HL-60 (cell line): ENCODE data around the gene ATP1A4.

Experiments used
- DNase-seq, 2 experiments: peaks; one replicate each; pipeline ENCODE4 v3.0.0-alpha.2; 2010 to 2020; ENCODE audit warnings: low read depth in 1 of 2, low spot score in 1 of 2
- H3K27ac ChIP-seq: fragments of 250-450 bp; sonication (Bioruptor Pico); replicated peaks from 2 replicates; pipeline ENCODE4 v1.5.1; 2020; ENCODE audit warnings: mild to moderate bottlenecking, moderate library complexity
- H3K27me3 ChIP-seq: fragments of 250-450 bp; sonication (Bioruptor Pico); 2 replicates; pipeline ENCODE4 v1.5.1; 2021; ENCODE audit warnings: mild to moderate bottlenecking, moderate library complexity; ENCODE audit not compliant: insufficient read depth, poor library complexity, severe bottlenecking
- H3K4me3 ChIP-seq: replicated peaks from 2 replicates; pipeline ENCODE4 v1.5.1; 2011; ENCODE audit warnings: mild to moderate bottlenecking, control low read depth, low read length; ENCODE audit not compliant: insufficient read depth
- CTCF ChIP-seq: IDR thresholded peaks from one replicate; pipeline ENCODE4 v1.5.1; 2011; ENCODE audit warnings: low read length, control low read depth, inconsistent platforms; ENCODE audit not compliant: insufficient read depth
- GABPA ChIP-seq: IDR thresholded peaks from 2 replicates; pipeline ENCODE4 v1.6.1; 2012; ENCODE audit warnings: low read depth
- POLR2AphosphoS5 ChIP-seq: IDR thresholded peaks from 2 replicates; pipeline ENCODE4 v1.6.1; 2012; ENCODE audit warnings: low read depth
- REST ChIP-seq: IDR thresholded peaks from 2 replicates; pipeline ENCODE4 v1.6.1; 2012; ENCODE audit warnings: low read depth; ENCODE audit not compliant: insufficient replicate concordance
- SPI1 ChIP-seq: IDR thresholded peaks from 2 replicates; pipeline ENCODE4 v1.6.1; 2012; ENCODE audit warnings: low read depth, mild to moderate bottlenecking, borderline replicate concordance

The ATP1A4 gene

GRCh38 chr1:160217481-160218051 is 66.2 kb downstream of the ATP1A4 start:
- H3K27ac ChIP-seq = no peak overlapping the region
- H3K4me3 ChIP-seq = no peak overlapping the region
- DNase-seq = no peak
- TF ChIP-seq POLR2AphosphoS5 = no peak
- no peak for TF ChIP-seq GABPA
- TF ChIP-seq REST = no peak
- TF ChIP-seq SPI1 = no peak
- TF ChIP-seq CTCF = no peak
- no peaks in the 10 kb centered on the region for H3K27me3 ChIP-seq

- no peak overlapping the region for H3K27ac ChIP-seq
- TF ChIP-seq CTCF (no peak), REST (no peak), POLR2AphosphoS5 (no peak), GABPA (no peak), SPI1 (0 out of 2 replicates have a peak, but pooled peaks have one; percentile 7)
- no peak for DNase-seq
Measured at GRCh38 chr1:160219062-160219929, 67.9 kb downstream of the ATP1A4 start.

GRCh38 chr1:160220301-160220700 is 68.9 kb downstream of the ATP1A4 start:
- H3K27me3 ChIP-seq = no peaks in the 10 kb centered on the region
- H3K4me3 ChIP-seq = no peak overlapping the region
- TF ChIP-seq CTCF = no peak
- no peak for TF ChIP-seq SPI1
- no peak for TF ChIP-seq REST
- no peak for TF ChIP-seq GABPA
- no peak for TF ChIP-seq POLR2AphosphoS5
- H3K27ac ChIP-seq = no peak overlapping the region
- no peak for DNase-seq

More at GRCh38 chr1:160219062-160219929, 67.9 kb downstream of the ATP1A4 start:
- no peaks in the 10 kb centered on the region for H3K27me3 ChIP-seq
- H3K4me3 ChIP-seq = no peak overlapping the region
